ENCODE data around the gene C9orf50.

C9orf50 gene

GRCh38 chr9:129583308-129584038, 37.4 kb downstream of the C9orf50 start:
- no peak for TF ChIP-seq EZH2phosphoT487 (conservative IDR thresholded peaks at IDR 0.05; ENCODE audit: low read length)
- TF ChIP-seq, protein P1, sequence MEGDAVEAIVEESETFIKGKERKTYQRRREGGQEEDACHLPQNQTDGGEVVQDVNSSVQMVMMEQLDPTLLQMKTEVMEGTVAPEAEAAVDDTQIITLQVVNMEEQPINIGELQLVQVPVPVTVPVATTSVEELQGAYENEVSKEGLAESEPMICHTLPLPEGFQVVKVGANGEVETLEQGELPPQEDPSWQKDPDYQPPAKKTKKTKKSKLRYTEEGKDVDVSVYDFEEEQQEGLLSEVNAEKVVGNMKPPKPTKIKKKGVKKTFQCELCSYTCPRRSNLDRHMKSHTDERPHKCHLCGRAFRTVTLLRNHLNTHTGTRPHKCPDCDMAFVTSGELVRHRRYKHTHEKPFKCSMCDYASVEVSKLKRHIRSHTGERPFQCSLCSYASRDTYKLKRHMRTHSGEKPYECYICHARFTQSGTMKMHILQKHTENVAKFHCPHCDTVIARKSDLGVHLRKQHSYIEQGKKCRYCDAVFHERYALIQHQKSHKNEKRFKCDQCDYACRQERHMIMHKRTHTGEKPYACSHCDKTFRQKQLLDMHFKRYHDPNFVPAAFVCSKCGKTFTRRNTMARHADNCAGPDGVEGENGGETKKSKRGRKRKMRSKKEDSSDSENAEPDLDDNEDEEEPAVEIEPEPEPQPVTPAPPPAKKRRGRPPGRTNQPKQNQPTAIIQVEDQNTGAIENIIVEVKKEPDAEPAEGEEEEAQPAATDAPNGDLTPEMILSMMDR (IDR thresholded peaks at IDR 0.05; ENCODE audit: insufficient read depth, low read length, poor library complexity, severe bottlenecking) = no peak
- Histone ChIP-seq H3K27me3 (ENCODE audit: low read length) (no peaks in the 10 kb centered on the region), H4K20me1 (ENCODE audit: low read depth, low read length) (no peaks in the 10 kb centered on the region), H3K9me3 (ENCODE audit: insufficient read depth, low read length) (no peaks in the 10 kb centered on the region), H3K79me2 (ENCODE audit: insufficient read depth, low read length) (no peaks in the 10 kb centered on the region), H3K4me3 (ENCODE audit: insufficient read depth, low read length, poor library complexity, severe bottlenecking) (no peak overlapping the region), H3F3A (ENCODE audit: insufficient read depth) (no peaks in the 10 kb centered on the region), H3K27ac (ENCODE audit: low read depth, low read length) (no peak overlapping the region), H3K4me2 (ENCODE audit: low read depth, low read length, poor library complexity, severe bottlenecking) (no peak overlapping the region), H3K9me2 (replicated peaks; ENCODE audit: insufficient read depth, low read length) (no peaks in the 10 kb centered on the region), H3K9ac (ENCODE audit: low read length) (no peak overlapping the region), H2AFZ (ENCODE audit: low read depth, low read length, severe bottlenecking) (no peak overlapping the region), H3K36me3 (ENCODE audit: low read length) (no peaks in the 10 kb centered on the region)

- Histone ChIP-seq H3K9me3 (ENCODE audit: insufficient read depth, low read length) (no peaks in the 10 kb centered on the region), H4K20me1 (ENCODE audit: low read depth, low read length) (no peaks in the 10 kb centered on the region), H3K4me3 (ENCODE audit: insufficient read depth, low read length, poor library complexity, severe bottlenecking) (no peak overlapping the region), H3K9ac (ENCODE audit: low read length) (no peak overlapping the region), H3K27me3 (ENCODE audit: low read length) (no peaks in the 10 kb centered on the region), H3K79me2 (ENCODE audit: insufficient read depth, low read length) (no peaks in the 10 kb centered on the region), H3K4me2 (ENCODE audit: low read depth, low read length, poor library complexity, severe bottlenecking) (no peak overlapping the region), H3F3A (ENCODE audit: insufficient read depth) (no peaks in the 10 kb centered on the region), H3K9me2 (replicated peaks; ENCODE audit: insufficient read depth, low read length) (no peaks in the 10 kb centered on the region), H2AFZ (ENCODE audit: low read depth, low read length, severe bottlenecking) (no peak overlapping the region), H3K27ac (ENCODE audit: low read depth, low read length) (no peak overlapping the region), H3K36me3 (ENCODE audit: low read length) (no peaks in the 10 kb centered on the region)
- TF ChIP-seq EZH2phosphoT487 (conservative IDR thresholded peaks at IDR 0.05; ENCODE audit: low read length) = no peak
- TF ChIP-seq, protein P1 (IDR thresholded peaks at IDR 0.05; ENCODE audit: insufficient read depth, low read length, poor library complexity, severe bottlenecking) = no peak
Observed at GRCh38 chr9:129582855-129583254, 38.0 kb downstream of the C9orf50 start.

DNA sequence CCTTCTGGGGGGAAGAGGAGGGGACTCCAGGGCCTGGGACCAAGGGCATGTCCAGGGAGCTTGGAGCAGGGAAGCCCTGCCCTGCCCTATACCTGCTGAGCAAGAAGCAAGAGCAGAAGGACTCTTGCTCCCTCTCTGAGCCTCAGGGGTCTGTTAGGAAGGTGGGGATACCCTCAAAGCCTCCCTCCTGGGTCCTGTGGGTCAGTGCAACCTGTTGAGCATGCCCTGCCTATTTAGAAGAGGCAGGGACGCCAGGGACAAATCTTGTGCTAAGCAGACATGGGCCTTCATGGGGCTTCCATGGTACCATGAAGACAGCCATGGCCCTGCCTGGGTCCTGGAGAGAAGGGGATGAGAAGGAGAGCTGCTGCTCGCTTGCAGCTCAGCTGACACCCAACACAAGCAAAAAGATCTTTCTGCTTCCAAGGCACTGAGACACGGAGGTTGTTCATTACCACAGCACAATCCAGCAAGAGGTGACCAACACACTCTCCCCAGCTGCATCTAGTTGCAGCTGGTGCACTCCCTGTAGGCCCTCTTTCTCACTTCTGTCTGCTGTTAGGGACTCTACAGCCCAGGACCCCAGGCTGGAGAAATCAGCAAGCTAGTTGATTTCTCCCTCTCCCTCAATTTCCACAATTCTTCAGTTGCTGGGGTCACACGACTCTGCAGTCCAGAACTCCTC, 39.3 kb downstream of the C9orf50 start:
- Histone ChIP-seq H3K9me2 (replicated peaks; ENCODE audit: insufficient read depth, low read length) (no peaks in the 10 kb centered on the region), H3K27ac (ENCODE audit: low read depth, low read length) (no peak overlapping the region), H3K9me3 (ENCODE audit: insufficient read depth, low read length) (no peaks in the 10 kb centered on the region), H4K20me1 (ENCODE audit: low read depth, low read length) (no peaks in the 10 kb centered on the region), H3K4me3 (ENCODE audit: insufficient read depth, low read length, poor library complexity, severe bottlenecking) (no peak overlapping the region), H3K27me3 (ENCODE audit: low read length) (no peaks in the 10 kb centered on the region), H3K9ac (ENCODE audit: low read length) (no peak overlapping the region), H3K36me3 (ENCODE audit: low read length) (no peaks in the 10 kb centered on the region), H3K79me2 (ENCODE audit: insufficient read depth, low read length) (no peaks in the 10 kb centered on the region), H3K4me2 (ENCODE audit: low read depth, low read length, poor library complexity, severe bottlenecking) (no peak overlapping the region), H3F3A (ENCODE audit: insufficient read depth) (no peaks in the 10 kb centered on the region), H2AFZ (ENCODE audit: low read depth, low read length, severe bottlenecking) (no peak overlapping the region)
- TF ChIP-seq, protein P1 (IDR thresholded peaks at IDR 0.05; ENCODE audit: insufficient read depth, low read length, poor library complexity, severe bottlenecking) = no peak
- no peak for TF ChIP-seq EZH2phosphoT487 (conservative IDR thresholded peaks at IDR 0.05; ENCODE audit: low read length)

Data from SU-DHL-6 (cell line).